ENCODE results near the gene ENTPD6. TPM values are rescaled to one million over a fixed set of nuclear protein-coding genes. Genes with fewer than 3 reads are reported as not detected.
A peak's percentile ranks its signal among the peaks of the same experiment; 100 is the strongest.

ENTPD6 gene
- total RNA-seq, 1 donor, result 50.7 TPM

DNA sequence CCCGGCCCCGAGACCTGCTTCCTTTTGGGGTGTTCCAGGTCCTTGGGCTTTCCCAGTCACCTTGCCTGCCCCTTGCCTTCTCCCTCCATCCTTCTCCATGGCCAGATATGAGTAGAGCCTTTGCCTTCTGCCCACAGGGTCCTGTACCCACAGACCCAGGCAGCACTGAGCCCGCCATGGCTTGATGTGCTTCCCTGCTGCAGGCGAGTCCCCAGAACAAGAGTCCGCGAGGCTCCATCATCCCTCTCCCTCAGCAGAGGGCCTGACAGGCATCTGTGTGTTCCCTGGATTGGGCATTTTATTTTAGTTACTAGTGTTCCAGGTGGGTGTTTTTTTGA lies 74.3 kb downstream of the ENTPD6 start:
- no peak overlapping the region for H3K4me3 ChIP-seq (ENCODE audit: insufficient read depth, low read length)
- no peak overlapping the region for H2AFZ ChIP-seq (ENCODE audit: low read length)
- no peaks in the 10 kb centered on the region for H3K27me3 ChIP-seq (ENCODE audit: insufficient read depth, low read length)
- no peaks in the 10 kb centered on the region for H3K9me3 ChIP-seq (ENCODE audit: low read depth, low read length)
- no peak overlapping the region for H3K27ac ChIP-seq (ENCODE audit: low read depth, low read length)
- H3K4me2 ChIP-seq (ENCODE audit: insufficient read depth, low read length), result no peak overlapping the region
- H3K4me1 ChIP-seq (ENCODE audit: insufficient read depth, low read length), result no peaks in the 10 kb centered on the region
- H4K20me1 ChIP-seq (ENCODE audit: insufficient read depth, low read length), result peaks cover 4% of the 10 kb centered on the region
- peak; percentile 26 for DNase-seq (ENCODE audit: insufficient read length, low spot score, missing footprints)
- peaks cover 56% of the 10 kb centered on the region for H3K36me3 ChIP-seq (ENCODE audit: insufficient read depth, low read length)
- TF ChIP-seq, protein P1, sequence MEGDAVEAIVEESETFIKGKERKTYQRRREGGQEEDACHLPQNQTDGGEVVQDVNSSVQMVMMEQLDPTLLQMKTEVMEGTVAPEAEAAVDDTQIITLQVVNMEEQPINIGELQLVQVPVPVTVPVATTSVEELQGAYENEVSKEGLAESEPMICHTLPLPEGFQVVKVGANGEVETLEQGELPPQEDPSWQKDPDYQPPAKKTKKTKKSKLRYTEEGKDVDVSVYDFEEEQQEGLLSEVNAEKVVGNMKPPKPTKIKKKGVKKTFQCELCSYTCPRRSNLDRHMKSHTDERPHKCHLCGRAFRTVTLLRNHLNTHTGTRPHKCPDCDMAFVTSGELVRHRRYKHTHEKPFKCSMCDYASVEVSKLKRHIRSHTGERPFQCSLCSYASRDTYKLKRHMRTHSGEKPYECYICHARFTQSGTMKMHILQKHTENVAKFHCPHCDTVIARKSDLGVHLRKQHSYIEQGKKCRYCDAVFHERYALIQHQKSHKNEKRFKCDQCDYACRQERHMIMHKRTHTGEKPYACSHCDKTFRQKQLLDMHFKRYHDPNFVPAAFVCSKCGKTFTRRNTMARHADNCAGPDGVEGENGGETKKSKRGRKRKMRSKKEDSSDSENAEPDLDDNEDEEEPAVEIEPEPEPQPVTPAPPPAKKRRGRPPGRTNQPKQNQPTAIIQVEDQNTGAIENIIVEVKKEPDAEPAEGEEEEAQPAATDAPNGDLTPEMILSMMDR (IDR thresholded peaks at IDR 0.05; ENCODE audit: extremely low read depth, low read depth, low read length), result no peak
- peaks cover 43% of the 10 kb centered on the region for H3K79me2 ChIP-seq (ENCODE audit: insufficient read depth, low read length)

DNA sequence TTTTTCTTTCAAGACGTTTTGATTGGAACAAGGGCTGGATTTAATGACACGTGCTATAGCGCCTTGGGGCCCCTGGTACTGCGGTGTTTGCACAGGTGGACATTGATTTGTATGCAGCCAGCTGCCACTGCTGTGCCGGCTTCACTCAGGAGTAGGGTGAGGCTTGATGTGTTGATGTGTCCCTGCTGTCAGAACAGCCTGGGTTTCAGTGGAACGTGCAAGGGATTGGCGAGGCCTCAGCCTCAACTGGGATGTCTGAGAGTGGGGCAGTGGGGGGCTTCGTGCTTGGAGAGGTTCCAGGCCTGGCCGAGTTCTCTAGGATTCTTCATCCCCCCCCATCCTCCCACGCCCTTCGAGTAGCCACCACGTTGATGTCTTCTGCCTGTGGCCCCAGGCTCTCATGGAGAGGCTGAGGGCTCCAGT lies 75.3 kb downstream of the ENTPD6 start:
- Histone ChIP-seq H3K27ac (ENCODE audit: low read depth, low read length) (no peak overlapping the region), H2AFZ (ENCODE audit: low read length) (no peak overlapping the region), H4K20me1 (ENCODE audit: insufficient read depth, low read length) (peaks cover 7% of the 10 kb centered on the region), H3K9me3 (ENCODE audit: low read depth, low read length) (no peaks in the 10 kb centered on the region), H3K79me2 (ENCODE audit: insufficient read depth, low read length) (peaks cover 45% of the 10 kb centered on the region), H3K4me2 (ENCODE audit: insufficient read depth, low read length) (no peak overlapping the region), H3K36me3 (ENCODE audit: insufficient read depth, low read length) (peaks cover 66% of the 10 kb centered on the region), H3K27me3 (ENCODE audit: insufficient read depth, low read length) (no peaks in the 10 kb centered on the region), H3K4me3 (ENCODE audit: insufficient read depth, low read length) (no peak overlapping the region), H3K4me1 (ENCODE audit: insufficient read depth, low read length) (no peaks in the 10 kb centered on the region)
- TF ChIP-seq, protein P1 (IDR thresholded peaks at IDR 0.05; ENCODE audit: extremely low read depth, low read depth, low read length), result no peak
- DNase-seq (ENCODE audit: insufficient read length, low spot score, missing footprints), result peak; percentile 56

DNA sequence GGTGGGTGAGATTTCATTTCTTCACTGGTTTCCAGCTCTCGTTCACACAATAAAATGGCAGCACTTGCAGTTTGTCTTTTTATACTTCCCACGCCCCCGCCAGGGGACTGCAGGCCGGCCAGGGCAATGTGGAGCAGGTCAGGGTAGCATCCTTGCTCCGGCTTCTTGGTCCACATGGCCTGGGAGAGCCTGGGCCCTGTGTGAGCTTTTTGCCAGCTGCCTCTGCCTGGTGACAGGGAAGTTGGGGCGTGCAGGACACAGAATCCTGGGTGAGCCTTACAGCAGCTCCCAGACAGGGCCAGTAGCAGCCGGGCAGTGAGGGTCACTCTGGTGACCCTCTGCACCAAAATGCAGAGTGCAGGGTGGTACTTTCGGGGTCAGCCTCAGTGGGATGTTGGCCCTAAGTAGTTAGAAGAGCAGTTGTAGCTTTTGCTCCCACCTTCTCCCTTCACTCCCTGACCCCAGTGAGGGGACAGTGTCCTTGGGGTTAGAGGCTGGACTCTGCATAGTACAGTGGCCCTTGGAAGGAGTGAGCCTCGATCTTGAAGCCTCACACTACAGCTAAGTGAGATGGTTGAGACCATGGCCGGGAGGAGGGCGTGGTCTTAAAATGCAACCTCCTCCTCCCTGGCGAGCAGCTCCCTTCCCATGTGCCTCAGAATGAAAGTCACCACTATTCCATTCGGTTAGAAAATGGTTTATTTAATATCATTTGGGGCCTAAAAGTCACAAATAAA lies 76.1 kb downstream of the ENTPD6 start:
- Histone ChIP-seq H3K27ac (ENCODE audit: low read depth, low read length) (no peak overlapping the region), H4K20me1 (ENCODE audit: insufficient read depth, low read length) (peaks cover 9% of the 10 kb centered on the region), H3K27me3 (ENCODE audit: insufficient read depth, low read length) (no peaks in the 10 kb centered on the region), H3K36me3 (ENCODE audit: insufficient read depth, low read length) (peaks cover 69% of the 10 kb centered on the region), H2AFZ (ENCODE audit: low read length) (no peak overlapping the region), H3K4me2 (ENCODE audit: insufficient read depth, low read length) (no peak overlapping the region), H3K4me1 (ENCODE audit: insufficient read depth, low read length) (no peaks in the 10 kb centered on the region), H3K4me3 (ENCODE audit: insufficient read depth, low read length) (no peak overlapping the region), H3K79me2 (ENCODE audit: insufficient read depth, low read length) (peaks cover 43% of the 10 kb centered on the region), H3K9me3 (ENCODE audit: low read depth, low read length) (no peaks in the 10 kb centered on the region)
- peak; percentile 63 for DNase-seq (ENCODE audit: insufficient read length, low spot score, missing footprints)
- TF ChIP-seq, protein P1 (IDR thresholded peaks at IDR 0.05; ENCODE audit: extremely low read depth, low read depth, low read length), result no peak

DNA sequence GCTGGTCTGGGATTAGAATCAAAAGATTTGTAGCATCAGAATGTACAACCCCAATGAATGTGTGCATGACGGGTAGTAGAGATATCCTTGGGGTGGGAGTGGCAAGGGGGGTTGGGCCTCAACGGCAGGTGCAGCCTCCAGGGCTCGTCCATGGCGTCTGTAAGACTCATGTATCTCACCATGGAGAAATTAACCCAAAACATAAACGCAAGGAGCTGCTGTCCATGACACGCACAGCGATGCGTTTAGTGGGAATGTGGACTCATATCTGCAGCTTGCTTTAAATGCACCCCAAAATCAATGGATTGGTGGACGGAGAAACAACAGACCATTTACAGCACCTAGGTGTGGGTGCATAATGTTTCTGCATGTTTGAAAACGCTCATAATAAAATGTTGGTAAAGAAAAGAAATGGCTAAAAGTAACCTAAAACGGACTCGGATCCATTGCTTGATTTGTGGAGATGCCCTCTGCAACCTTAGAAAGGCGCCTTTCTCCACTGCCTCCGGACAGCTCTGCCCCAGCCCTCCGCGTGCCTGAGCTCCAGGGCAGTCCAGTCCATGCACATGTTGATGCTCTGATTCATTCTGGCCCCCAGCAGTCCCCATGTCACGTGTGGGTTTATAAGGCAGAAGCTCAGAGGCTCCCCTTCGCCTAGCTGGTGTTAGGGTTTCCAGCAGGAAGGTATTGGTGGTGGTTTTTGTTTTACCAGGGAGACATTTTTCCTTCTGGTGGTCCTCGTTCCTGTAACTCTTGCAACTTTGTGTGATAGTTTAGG lies 76.9 kb downstream of the ENTPD6 start:
- TF ChIP-seq, protein P1 (IDR thresholded peaks at IDR 0.05; ENCODE audit: extremely low read depth, low read depth, low read length), result no peak
- H3K27me3 ChIP-seq (ENCODE audit: insufficient read depth, low read length), result no peaks in the 10 kb centered on the region
- H3K4me3 ChIP-seq (ENCODE audit: insufficient read depth, low read length), result no peak overlapping the region
- peaks cover 74% of the 10 kb centered on the region for H3K36me3 ChIP-seq (ENCODE audit: insufficient read depth, low read length)
- no peaks in the 10 kb centered on the region for H3K9me3 ChIP-seq (ENCODE audit: low read depth, low read length)
- H4K20me1 ChIP-seq (ENCODE audit: insufficient read depth, low read length), result peaks cover 13% of the 10 kb centered on the region
- no peak overlapping the region for H3K4me2 ChIP-seq (ENCODE audit: insufficient read depth, low read length)
- peaks cover 36% of the 10 kb centered on the region for H3K79me2 ChIP-seq (ENCODE audit: insufficient read depth, low read length)
- H3K4me1 ChIP-seq (ENCODE audit: insufficient read depth, low read length), result no peaks in the 10 kb centered on the region
- H3K27ac ChIP-seq (ENCODE audit: low read depth, low read length), result no peak overlapping the region
- peak; percentile 62 for DNase-seq (ENCODE audit: insufficient read length, low spot score, missing footprints)
- no peak overlapping the region for H2AFZ ChIP-seq (ENCODE audit: low read length)

Measured in osteoblast (primary cell).